ENCODE measurements around the gene NRXN3.

NRXN3 gene

GRCh38 chr14:79690960-79691359 lies 1520.8 kb downstream of the NRXN3 start:
- in situ Hi-C loops (cut with MboI; ENCODE audit: low sequenced_read_pairs): no loop called here

- in situ Hi-C loops (cut with MboI; ENCODE audit: low sequenced_read_pairs): no loop called here
These were observed 1523.8 kb downstream of the NRXN3 start for GRCh38 chr14:79693935-79694334.

GRCh38 chr14:79695307-79695706 lies 1525.1 kb downstream of the NRXN3 start:
- in situ Hi-C loops (cut with MboI; ENCODE audit: low sequenced_read_pairs): no loop called here

DNA sequence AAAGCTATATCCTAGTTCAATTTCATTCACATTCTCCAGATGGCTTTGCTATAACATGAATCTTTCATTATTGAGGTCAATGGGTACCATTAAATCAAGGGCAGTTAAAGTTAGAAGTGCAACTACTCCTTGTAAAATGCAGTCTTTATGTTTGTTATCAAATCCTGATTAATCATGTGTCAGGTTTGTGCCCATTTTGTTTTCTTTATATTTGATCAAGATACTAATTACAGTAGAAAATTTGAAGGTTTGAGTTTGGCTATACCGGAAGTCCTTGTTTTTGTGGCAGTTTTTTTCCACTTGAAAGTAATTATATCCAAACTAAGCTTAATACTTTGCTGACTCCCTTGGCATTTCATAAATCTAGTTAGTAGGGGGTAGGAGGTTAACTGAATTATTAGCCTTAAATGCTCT lies 1528.1 kb downstream of the NRXN3 start:
- in situ Hi-C loops (cut with MboI; ENCODE audit: low sequenced_read_pairs): no loop called here

GRCh38 chr14:79699206-79699605 lies 1529.0 kb downstream of the NRXN3 start:
- in situ Hi-C loops (cut with MboI; ENCODE audit: low sequenced_read_pairs): no loop called here

DNA sequence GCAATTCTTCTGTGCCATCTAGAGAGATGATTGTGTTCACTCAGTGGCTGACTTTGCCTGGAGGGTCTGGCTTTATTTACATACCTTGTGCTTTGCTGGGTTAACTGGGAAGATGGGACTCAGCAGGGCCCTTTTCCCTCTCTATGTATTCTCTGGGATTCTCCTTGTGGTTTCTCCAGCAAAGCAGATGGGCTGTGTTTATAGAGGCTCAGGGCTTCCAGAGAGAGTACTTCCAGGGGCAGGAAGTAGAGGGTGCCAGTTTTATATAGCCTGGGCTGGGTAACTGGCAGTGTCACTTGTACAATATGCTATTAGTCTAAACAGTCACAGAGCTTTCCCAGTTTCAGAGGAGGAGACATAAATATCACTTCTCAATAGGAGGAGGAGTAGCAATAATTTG lies 1531.2 kb downstream of the NRXN3 start:
- in situ Hi-C loops (cut with MboI; ENCODE audit: low sequenced_read_pairs): no loop called here

- in situ Hi-C loops (cut with MboI; ENCODE audit: low sequenced_read_pairs): no loop called here
These were observed 1532.0 kb downstream of the NRXN3 start for GRCh38 chr14:79702197-79702596.

DNA sequence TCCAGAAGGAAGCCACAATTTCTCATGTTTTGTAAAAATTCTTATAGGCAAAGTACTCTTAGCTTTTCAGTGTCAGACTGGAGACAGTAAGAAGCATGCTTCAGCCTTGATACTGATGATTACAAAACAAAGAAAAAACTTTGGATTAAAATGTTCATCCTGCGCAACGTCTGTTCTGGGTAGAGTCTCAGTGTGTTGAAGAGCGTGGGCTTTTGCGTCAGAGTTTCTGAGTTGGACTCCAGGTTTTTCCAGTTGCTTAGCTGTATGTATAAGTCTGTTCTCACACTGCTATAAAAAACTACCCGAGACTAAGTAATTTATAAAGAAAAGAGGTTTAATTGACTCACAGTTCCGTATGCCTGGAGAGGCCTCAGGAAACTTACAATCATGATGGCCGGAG lies 1533.0 kb downstream of the NRXN3 start:
- in situ Hi-C loops (cut with MboI; ENCODE audit: low sequenced_read_pairs): no loop called here

GRCh38 chr14:79704041-79704807 lies 1534.1 kb downstream of the NRXN3 start:
- in situ Hi-C loops (cut with MboI; ENCODE audit: low sequenced_read_pairs): no loop called here

DNA sequence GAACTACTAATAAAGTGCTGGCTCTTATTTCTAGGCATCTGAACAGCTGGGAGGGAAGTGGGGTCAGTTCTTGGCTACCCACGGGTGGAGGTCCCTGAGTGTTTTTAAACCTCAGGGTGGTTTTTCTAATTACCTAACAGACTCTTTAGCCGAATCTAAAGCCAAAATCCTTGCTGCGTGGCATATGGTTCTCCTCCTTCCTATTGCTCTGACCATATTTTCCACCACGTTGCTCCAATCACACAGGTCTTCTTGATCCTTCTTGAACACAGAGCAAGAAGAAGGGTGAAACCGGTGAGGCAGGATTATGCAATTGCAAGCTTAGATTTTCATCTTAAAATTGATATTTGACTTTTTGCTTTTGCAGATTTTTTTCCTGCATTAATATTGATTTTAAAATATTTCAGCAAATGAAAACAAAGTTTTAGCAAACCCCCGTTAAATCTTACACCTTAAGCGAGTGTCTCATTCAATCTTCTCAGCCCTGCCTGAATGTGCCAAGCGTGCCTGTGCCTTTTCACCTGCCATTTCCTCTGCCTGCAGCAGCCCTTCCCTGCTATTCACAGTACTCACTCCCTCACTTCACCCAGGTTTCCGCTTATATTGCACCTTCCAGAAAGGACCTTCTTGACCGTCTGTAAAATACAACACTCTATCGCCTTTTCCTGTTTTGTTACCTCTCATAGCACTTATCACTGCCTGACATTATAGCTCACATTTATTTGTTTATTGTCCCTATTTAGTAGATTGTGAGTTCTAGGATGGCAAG lies 1535.1 kb downstream of the NRXN3 start:
- in situ Hi-C loops (cut with MboI; ENCODE audit: low sequenced_read_pairs): no loop called here

- in situ Hi-C loops (cut with MboI; ENCODE audit: low sequenced_read_pairs): no loop called here
These were observed 1536.2 kb downstream of the NRXN3 start for GRCh38 chr14:79706382-79706781.

GRCh38 chr14:79708426-79709388 lies 1538.5 kb downstream of the NRXN3 start:
- in situ Hi-C loops (cut with MboI; ENCODE audit: low sequenced_read_pairs): no loop called here

GRCh38 chr14:79709573-79709972 lies 1539.4 kb downstream of the NRXN3 start:
- in situ Hi-C loops (cut with MboI; ENCODE audit: low sequenced_read_pairs): no loop called here

DNA sequence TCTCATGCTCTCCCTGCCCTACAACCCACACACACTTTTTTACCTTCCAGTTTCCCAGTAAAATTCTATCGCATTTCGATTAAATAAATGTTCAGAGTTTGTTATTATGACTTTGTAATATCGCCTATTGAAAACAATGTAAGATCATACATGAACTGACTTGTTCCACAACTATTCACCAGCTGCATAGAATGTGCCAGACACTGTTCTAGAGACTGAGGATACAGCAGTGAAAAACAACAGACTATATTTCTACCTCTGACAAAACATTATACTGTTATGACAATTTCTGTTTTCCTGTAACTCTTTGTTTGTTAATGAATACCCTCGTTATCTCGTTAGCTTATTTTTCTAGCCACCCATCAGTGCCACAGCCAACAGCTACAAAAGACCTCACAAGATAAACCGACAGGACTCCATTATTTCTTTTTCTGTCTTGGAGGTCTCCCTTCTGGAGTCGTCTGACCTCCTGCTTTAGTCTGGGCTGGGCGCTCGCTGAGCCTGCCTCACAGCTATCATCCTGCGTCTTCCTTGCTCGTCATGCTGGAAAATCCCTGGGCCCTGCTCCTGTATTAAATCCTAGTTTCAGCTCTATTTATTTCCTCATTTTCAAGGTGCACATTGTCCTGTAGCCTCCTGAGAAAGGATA lies 1542.3 kb downstream of the NRXN3 start:
- in situ Hi-C loops (cut with MboI; ENCODE audit: low sequenced_read_pairs): no loop called here

GRCh38 chr14:79721399-79722084 lies 1551.4 kb downstream of the NRXN3 start:
- in situ Hi-C loops (cut with MboI; ENCODE audit: low sequenced_read_pairs): no loop called here

GRCh38 chr14:79724934-79725717 lies 1555.0 kb downstream of the NRXN3 start:
- in situ Hi-C loops (cut with MboI; ENCODE audit: low sequenced_read_pairs): no loop called here

GRCh38 chr14:79727900-79728299 lies 1557.7 kb downstream of the NRXN3 start:
- in situ Hi-C loops (cut with MboI; ENCODE audit: low sequenced_read_pairs): no loop called here

DNA sequence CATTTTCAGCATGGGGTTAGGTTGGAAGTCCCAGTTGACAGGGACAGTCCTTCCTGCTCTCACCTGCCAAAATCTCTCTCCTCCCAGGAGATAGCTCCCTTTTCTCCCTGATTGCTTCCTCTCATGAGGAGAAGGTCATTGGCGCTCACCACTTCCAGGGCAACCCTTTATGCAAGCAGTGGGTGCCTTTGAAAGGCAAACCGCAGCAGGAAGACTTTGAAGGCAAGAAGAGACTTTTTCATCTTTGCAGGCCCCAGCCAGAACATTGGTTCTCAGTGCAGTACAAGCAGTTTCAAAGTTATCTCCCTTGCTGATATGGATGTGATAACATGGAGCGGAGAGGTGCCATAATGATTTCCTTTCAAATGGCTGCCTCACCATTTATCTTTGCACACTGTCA lies 1558.2 kb downstream of the NRXN3 start:
- in situ Hi-C loops (cut with MboI; ENCODE audit: low sequenced_read_pairs): no loop called here

GRCh38 chr14:79729731-79730130 lies 1559.6 kb downstream of the NRXN3 start:
- in situ Hi-C loops (cut with MboI; ENCODE audit: low sequenced_read_pairs): no loop called here

Data from HL-60/S4 treated with phorbol 12-myristate 13-acetate at 8.2 ng/mL for 4 days and 3 days (cell line).